ENCODE results near the gene MTHFS. TPM values are rescaled to one million over a fixed set of nuclear protein-coding genes. Genes with fewer than 3 reads are reported as not detected.

MTHFS gene
- total RNA-seq = 11.6 and 12.9 TPM in 2 replicates

GRCh38 chr15:79896634-79897379 lies at the start of gene MTHFS:
TSS of gene MTHFS (minus strand) at chr15:79897014. CDS start at chr15:79896988, 26 bp downstream.

Other genes starting within 250 kb of the MTHFS start
- gene BCL2A1, start 74.2 kb upstream of the MTHFS start, total RNA-seq = 0.12 and 0.26 TPM in 2 replicates
- gene ZFAND6, start 162.7 kb upstream of the MTHFS start, total RNA-seq = 117 and 128 TPM in 2 replicates